ENCODE results near the gene RPL7L1.
"Not testable (repeated sequence)": the region's sequence is repeated elsewhere in the genome, so short reads cannot be mapped to it uniquely, and the experiment has no call there.

Gene RPL7L1

DNA sequence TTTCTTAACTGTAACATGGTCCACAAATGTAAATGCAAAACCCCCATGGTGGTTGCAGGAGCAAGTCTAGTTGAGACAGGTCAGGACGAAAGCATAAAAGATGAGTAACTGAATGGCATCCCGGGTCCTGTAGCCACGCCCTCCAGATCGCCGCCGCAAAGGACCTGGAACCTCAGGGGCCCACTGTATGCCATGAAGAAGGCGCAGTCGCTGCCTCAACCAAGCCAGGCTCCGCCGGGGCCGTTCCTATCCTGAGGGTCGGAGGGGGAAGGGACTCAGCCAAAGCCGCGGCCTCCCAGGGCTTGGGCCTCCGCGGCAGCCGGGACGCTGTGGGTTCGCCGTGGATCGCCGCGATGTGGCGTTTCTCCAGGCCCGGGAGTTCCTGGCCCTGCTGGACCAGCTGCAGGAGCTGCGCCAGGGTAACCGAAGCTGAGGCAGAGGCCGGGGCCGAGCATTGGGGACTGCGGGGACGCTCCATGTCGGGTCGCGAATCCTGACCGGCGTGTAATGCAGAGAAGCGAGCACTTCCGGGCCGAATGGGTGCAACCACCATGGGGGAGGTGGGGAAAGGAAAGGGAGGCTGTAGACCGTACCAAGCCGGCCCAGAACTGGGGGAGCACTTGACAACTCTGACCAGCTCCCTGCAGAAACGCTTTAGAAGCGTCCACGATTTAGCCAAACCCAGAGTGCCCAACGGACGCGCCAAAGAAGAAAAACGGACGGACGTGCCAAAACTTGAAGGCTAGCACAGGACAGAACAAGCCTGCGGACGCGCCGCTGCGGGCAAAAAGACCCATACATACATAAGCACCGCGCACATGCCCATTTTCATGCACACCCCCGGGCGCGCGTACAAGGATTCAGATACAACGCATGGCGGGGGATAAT is 11.1 kb downstream of the RPL7L1 start:
- DNase-seq (ENCODE audit: insufficient read length, low spot score) (peak; percentile 80), FAIRE-seq (peak; percentile 53)

DNA sequence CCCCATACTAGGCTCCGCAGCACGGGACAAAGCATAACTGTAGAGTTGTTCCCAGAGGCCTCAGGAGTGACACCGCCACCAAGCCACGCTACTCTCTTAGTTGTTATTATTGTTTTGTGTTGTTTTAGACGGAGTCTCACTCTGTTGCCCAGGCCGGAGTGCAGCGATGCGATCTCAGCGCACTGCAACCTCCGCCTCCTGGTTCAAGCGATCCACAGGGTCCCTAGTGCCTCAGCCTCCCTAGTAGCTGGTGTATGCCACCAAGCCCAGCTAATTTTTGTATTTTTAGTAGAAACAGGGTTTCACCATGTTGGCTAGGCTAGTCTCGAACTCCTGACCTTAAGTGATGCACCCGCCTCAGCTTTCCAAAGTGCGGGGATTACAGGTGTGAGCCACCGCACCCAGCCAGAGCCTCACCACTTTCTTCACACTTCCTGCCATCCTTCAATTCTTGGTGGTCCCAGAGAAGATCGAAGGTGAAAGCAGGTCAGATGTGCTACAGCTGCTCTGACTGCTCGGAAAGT is 11.8 kb downstream of the RPL7L1 start:
- FAIRE-seq = no peak
- no peak for DNase-seq (ENCODE audit: insufficient read length, low spot score)

DNA sequence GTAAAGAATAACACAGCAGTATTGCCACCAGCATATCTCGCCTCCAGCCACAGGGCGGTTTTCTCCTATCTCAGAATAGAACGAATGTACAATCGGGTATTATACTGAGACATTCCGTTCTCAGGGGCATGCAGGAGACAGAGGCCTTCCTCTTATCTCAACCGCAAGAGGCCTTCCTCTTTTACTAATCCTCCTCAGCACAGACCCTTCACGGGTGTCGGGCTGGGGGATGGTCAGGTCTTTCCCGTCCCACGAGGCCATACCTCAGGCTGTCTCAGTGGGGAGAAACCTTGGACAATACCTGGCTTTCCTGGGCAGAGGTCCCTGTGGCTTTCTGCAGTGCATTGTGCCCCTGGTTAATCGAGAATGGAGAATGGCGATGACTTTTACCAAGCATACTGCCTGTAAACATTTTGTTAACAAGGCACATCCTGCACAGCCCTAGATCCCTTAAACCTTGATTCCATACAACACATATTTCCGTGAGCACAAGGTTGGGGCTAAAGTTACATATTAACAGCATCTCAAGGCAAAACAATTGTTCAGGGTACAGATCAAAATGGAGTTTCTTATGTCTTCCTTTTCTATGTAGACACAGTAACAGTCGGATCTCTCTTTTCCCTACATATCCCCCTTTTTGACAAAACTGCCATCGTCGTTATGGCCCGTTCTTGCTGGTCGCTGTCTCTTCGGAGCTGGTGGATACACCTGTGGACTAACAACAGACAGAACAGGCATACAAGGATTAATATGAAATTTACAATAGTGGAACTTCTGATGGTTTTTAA is 14.8 kb downstream of the RPL7L1 start:
- not testable (repeated sequence) for FAIRE-seq; DNase-seq (ENCODE audit: insufficient read length, low spot score)

DNA sequence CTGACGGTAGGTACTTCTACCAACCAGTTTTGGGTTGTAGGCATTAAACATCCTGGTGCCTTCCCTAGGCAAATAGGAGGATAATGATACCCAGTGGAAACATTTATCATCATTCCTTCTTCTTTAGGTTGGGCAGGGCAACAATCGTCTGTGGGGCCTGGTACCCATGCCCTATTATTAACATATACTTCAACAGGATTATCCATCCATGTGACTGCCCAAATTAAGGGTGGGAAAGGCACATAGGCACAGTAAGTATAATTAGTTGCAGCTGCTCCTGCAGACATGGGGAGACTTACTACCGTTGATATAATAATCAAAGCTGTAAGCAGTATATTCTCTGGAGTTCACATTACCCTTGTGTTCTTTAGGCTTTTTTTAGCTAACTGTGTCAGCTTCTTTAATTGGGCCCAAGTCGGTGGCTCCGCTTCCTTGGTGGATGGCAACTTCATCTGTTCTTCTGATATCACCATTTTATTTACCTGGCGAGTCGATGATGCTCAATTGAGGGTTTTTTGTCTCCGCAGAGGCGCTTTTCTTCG is 16.8 kb downstream of the RPL7L1 start:
- DNase-seq (ENCODE audit: insufficient read length, low spot score) (no peak), FAIRE-seq (no peak)

DNA sequence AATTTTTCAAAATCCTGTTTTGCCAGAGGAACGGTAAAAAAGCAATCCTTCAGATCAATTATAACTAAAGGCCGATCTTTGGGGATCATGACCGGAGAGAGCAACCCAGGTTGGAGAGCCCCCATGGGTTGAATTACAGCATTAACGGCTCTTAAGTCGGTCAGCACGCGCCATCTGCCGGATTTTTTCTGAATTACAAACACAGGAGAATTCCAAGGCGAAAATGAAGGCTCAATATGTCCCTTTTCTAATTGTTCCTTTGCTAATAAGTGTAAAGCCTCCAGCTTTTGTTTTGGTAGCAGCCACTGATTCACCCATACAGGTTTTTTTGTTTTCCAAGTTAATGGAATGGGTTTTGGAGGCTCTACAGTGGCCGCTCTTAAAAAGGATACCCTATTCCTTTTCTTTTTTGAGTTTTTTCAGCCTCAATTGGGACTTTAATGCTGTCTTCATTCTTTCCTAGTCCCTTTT is 19.5 kb downstream of the RPL7L1 start:
- FAIRE-seq (peak; percentile 83), DNase-seq (ENCODE audit: insufficient read length, low spot score) (no peak)

DNA sequence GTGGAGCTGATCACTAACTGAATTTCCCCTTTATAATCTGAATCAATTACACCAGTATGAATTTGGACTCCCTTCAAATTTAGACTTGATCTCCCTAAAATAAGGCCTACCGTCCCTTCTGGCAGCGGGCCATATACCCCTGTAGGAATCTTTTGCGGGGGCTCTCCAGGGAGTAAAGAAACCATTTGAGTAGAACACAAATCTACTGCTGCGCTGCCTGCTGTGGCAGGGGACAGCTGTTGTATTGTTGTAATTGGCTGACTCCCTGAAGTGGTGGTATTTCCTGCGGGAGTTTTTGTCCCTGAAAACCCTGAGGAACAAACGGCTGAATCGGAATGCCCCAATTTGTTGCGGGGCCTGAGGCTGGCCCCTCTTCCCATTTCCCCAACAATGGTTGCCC is 20.5 kb downstream of the RPL7L1 start:
- FAIRE-seq (no peak), DNase-seq (ENCODE audit: insufficient read length, low spot score) (no peak)

DNA sequence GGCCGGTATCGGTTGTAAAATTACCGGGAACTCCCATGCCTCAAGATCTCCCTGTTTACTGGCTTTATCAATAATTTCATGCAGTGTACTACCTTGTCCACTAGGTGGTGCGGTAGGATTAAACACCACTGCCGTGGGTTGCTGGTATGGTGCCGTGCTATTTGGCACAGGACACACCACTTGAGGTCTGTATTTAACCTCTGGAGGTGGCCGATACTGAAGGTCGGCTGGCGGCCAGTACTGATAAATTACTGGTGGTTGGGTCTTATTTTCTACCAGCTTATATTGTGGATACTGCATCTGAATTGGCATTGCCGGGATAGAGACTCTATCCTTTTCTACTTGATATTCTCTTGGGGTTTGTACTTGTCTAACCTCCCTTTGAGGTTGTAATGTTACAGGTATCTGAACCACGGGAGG is 22.1 kb downstream of the RPL7L1 start:
- DNase-seq (ENCODE audit: insufficient read length, low spot score) = no peak
- peak; percentile 84 for FAIRE-seq

DNA sequence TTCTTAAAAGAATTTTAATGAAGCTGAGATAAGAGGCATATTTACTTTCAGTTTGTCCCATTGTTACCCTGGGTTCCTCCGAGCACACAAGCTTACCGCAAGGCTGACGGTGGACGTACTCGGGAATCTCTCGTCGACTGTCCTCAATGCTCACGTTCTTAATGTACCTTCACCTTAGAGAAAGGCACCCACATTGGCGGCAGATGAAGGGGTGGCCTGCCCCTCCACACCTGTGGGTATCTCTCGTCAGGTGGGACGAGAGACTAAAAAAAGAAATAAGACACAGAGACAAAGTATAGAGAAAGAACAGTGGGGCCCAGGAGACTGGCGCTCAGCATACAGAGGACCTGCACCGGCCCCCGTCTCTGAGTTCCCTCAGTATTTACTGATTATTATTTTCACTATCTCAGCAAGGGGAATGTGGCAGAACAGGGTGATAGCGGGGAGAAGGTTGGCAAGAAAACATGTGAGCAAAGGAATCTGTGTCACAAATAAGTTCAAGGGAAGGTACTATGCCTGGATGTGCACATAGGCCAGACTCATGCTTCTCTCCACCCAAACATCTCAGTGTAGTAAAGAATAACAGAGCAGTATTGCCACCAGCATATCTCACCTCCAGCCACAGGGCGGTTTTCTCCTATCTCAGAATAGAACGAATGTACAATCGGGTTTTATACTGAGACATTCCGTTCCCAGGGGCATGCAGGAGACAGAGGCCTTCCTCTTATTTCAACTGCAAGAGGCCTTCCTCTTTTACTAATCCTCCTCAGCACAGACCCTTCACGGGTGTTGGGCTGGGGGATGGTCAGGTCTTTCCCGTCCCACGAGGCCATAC is 23.2 kb downstream of the RPL7L1 start:
- DNase-seq (ENCODE audit: insufficient read length, low spot score); FAIRE-seq: not testable (repeated sequence)

DNA sequence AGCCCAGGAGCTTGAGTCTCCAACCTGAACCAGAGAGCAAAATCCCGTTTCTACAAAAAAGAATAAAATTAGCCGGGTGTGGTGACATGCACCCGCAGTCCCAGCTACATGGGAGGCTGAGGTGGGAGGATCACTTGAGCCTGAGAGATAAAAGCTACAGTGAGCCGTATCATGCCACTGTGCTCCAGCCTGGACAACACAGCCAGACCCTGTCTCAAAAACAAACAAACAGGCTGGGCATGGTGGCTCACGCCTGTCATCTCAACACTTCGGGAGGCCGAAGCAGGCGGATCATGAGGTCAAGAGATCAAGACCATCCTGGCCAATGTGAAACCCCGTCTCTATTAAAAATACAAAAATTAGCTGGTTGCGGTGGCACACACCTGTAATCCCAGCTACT is 25.1 kb downstream of the RPL7L1 start:
- FAIRE-seq (no peak), DNase-seq (ENCODE audit: insufficient read length, low spot score) (no peak)

DNA sequence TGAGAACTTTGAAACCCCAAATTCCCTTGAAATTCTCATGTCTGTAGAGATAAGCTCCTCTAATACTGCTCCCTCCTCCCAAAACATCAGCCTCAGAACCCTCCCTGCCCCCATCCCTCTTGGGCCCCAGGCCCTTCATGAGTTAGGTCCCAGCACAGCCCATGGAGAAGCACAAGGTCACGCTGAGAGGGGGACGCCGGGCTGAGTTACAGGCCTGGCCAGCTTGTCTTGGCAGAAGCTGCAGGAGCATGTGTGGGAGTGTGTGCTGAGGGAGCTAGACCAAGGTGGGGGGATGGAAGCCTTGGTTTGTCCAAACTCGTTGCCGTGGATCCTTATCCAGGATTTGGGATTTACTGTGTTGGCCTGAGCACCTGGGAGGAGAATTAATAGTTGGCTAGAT is 27.9 kb downstream of the RPL7L1 start:
- DNase-seq (ENCODE audit: insufficient read length, low spot score) (no peak), FAIRE-seq (no peak)

DNA sequence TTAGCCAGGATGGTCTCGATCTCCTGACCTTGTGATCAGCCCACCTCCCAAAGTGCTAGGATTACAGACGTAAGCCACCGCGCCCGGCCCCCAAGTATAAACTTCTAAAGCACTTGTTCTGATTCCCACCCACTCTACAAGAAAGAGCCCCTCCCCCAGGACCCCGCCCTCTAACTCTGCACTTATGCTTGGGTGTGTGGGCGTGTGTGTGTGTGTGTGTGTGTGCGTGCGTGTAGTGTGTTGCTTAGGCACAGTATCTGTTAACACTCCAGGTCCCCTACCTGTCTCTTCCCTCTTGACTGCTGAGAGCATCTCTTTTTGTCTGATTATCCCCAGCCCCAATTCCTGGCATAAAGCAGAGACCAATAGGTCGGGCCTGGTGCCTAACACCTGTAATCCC is 30.4 kb downstream of the RPL7L1 start:
- FAIRE-seq = no peak
- DNase-seq (ENCODE audit: insufficient read length, low spot score) = no peak

DNA sequence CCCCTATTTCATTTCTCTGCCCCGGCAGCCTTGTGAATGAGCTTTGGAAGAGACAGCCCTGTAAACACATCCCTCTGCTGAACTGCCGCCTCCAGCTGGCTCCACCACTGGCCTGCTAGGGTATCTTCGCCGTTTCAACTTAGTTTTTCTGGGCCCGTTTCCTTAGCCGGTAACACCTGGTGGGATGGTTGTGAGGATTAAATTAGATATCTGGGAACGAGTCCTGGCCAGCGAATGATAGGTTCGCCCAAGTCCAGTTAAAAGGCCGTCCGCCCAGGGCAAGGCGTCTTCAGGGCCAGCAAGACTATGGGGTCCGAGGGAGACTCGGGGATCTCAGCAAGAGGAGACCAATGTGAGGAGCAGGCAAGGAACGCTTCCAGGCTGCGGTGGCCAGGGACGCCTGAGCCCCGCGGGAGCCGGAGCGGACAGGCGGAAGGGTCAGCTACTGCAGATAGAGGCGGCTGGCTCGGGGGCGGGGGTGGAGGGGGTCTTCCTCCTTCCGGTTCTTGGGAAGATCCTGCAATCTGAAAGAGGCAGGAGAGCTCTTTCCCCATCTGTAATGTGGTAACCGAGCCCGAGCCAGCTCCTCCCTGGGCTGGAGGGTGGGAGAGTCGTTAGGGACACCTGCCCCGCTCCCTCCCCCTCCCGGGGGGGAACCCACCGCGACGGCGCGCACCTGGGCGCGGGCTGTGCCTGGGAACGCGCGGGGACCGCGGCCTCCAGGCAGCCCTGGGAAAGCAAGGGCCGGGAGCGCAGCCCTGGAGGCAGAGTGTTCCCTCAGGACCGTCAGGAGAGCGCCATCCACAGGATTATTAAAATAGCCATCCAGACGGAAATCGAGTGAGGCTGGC is 32.0 kb downstream of the RPL7L1 start:
- DNase-seq (ENCODE audit: insufficient read length, low spot score) (no peak), FAIRE-seq (no peak)

DNA sequence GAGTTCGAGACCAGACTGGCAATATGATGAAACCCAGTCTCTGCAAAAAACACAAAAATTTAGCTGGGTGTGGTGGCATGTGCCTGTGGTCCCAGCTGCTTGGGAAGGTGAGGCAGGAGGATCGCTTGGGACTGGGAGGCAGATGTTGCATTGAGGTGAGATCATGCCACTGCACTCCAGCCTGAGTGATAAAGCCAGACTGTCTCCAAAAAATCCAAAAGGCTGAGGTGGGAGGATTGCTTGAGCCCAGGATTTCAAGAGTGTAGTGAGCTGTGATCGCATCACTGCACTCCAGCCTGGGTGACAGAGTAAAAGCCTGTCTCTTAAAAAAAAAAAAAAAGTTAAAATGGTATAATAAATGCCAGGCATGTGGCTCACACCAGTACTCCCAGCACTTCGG is 35.1 kb downstream of the RPL7L1 start:
- no peak for FAIRE-seq

DNA sequence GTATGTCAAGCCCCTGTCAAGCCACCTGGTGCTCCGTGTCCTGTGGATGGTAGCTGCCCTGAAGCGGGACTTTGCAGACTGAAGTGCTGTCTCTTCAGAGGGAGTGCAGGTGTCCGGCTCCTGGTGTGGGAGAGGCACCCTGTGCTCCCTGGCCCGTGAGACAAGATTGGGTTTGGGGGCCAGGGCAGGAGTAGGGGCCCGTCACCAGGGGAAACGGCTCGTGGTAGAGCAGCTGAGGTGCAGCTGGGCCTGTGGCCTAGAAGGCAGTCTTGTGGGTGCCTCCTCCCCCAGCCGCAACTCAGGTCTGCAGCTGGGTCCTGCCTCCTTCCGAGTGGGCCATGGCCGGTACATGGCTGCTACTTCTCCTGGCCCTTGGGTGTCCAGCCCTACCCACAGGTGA is 36.3 kb downstream of the RPL7L1 start, which contains the start of gene PTCRA:
PTCRA (plus strand) TSS at position 322 of the 400 bp plus-strand sequence; CDS start at position 339, 17 bp downstream.
- no peak for FAIRE-seq
- no peak for DNase-seq (ENCODE audit: insufficient read length, low spot score)

More for the DNA sequence above, 35.1 kb downstream of the RPL7L1 start:
- DNase-seq (ENCODE audit: insufficient read length, low spot score) = no peak

DNA sequence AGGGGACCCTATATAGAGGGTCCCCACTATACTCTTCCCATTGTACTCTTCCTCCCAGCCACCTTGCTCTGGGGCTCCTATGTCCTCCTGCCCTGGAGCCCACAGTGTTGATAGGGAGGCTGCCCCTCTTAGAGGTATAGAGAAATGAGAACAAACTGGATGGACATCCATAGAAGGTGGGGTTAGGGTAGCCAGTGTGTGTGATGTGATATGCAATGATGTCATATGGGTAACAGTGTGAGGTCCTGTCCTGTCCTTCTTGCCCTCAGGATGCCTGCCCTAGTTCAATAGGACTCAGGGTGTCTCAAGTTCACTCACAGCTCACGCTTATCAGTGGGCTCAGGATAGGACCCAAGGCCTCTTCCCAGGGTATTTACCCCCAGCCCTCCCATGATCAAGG is 36.9 kb downstream of the RPL7L1 start:
- FAIRE-seq (no peak), DNase-seq (ENCODE audit: insufficient read length, low spot score) (no peak)

DNA sequence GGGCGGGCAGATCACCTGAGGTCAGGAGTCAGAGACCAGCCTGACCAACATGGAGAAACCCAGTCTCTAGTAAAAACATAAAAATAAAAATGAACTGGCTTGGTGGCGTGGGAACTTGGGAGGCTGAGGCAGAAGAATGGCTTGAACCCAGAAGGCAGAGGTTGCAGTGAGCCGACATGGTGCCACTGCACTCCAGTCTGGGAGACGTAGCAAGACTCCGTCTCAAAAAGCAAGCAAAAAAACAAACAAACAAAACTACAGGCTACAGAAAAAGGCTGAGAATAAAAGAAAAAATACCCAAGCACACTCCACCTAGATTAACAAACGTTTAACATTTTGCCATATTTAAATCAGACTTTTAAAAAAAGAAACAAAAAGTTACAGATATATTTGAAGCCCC is 42.4 kb downstream of the RPL7L1 start:
- FAIRE-seq (no peak), DNase-seq (ENCODE audit: insufficient read length, low spot score) (no peak)

DNA sequence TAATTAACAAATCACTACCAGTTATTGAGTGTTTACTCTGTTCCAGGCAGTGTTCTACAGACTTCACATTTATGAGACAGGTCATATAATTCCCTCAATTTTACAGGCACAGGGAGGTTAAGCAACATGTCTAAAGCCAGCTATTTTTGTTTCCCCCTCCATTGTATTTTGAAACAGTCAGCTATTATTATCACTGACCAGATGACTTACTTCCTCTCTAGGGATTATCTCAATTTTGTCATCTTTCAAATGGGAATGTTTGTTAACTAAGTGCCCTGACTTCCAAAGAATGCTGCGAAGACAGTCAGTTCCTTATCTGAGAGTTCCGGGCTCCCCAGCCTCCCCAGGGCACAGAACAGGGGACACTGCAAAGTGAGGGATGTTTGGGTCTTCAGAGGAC is 44.2 kb downstream of the RPL7L1 start:
- DNase-seq (ENCODE audit: insufficient read length, low spot score) (no peak), FAIRE-seq (no peak)

DNA sequence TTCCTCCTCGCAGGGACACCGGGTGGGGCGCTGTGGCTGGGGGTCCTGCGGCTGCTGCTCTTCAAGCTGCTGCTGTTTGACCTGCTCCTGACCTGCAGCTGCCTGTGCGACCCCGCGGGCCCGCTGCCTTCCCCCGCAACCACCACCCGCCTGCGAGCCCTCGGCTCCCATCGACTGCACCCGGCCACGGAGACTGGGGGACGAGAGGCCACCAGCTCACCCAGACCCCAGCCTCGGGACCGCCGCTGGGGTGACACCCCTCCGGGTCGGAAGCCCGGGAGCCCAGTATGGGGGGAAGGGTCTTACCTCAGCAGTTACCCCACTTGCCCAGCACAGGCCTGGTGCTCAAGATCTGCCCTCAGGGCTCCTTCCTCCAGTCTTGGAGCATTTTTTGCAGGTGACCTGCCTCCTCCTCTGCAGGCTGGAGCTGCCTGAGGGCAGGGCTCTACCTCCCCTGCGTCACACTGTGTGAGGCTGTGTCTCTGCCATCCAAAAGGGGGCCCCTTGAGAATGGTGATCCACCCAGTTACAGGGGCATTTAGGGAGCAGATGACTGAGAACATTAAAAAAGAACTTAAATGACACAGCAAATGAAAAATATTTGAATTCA is 45.9 kb downstream of the RPL7L1 start:
- DNase-seq (ENCODE audit: insufficient read length, low spot score) (no peak), FAIRE-seq (no peak)
